Heart left ventricle (tissue), 13 donors: Measurements from ENCODE around the gene MAPK13.

ENCODE experiments used
- POLR2A ChIP-seq, 2 donors: fragments of 450-650 bp; IDR thresholded peaks; one replicate each; pipeline ENCODE4 v1.6.1; 2017; ENCODE audit warnings: antibody characterized with exemption in 2 of 2, mild to moderate bottlenecking in 2 of 2, moderate library complexity in 2 of 2
- TF ChIP-seq, protein P1 (sequence below), 12 donors: fragments of 200-600 bp; sonication (generic) in 4 of 12; IDR thresholded peaks; one replicate each; pipeline versions ENCODE4 v1.5.0 to v1.8.0; 2018 to 2022; ENCODE audit warnings: antibody characterized with exemption in 12 of 12, mild to moderate bottlenecking in 5 of 12
- donor health status: ischemic (EF 13 %, LVEDD 7.1; RV severe dilation, severe dysfunction).
- donor health status: DM: no; HTN: yes; CAD: no.
- donor health status: DM: no; HTN: no; CAD: no.
- donor health status: ischemic (EF 25% LVEDD 6.9; RV normal size, moderate dysfunction).
- donor health status: ischemic (EF 25% LVEDD 5.7; RV mildly dilated, moderate dysfunction).
- donor health status: ischemic (EF 35%, LVEDD 5.7; RV mildly dilated, moderate dysfunction).
- donor health status: nonischemic (EF 11% LVEDD 7.7; RV severe dilation, severe dysfunction).
- donor health status: DM: yes; HTN: yes; CAD: no.
- donor health status: PGD.
- donor health status: ischemic (EF 29% LVEDD 5.4; RV normal size, mild dysfunction).
- donor health status: nonischemic (EF 23%, LVEDD 6.1; RV moderate dilation, normal function).

DNA sequence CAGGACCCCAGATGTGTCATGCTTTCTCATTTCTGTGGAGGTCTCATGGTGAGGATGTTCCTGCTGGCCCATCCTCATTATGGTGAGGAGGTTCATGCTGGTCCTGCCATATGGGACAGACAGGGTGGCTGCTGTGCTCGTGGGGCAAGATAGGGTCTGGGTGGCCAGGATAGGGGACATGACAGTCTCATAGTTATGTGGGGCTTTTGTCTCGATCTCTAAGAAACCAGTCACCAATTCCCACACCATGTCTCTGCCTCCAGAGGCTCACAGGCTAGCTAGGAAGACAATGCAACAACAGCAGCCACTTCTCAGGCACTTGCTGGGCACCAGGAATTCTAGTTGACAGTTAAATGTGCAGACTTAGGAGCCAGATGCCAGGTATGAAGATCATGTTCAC lies 4.2 kb upstream of the MAPK13 start:
- TF ChIP-seq, protein P1, sequence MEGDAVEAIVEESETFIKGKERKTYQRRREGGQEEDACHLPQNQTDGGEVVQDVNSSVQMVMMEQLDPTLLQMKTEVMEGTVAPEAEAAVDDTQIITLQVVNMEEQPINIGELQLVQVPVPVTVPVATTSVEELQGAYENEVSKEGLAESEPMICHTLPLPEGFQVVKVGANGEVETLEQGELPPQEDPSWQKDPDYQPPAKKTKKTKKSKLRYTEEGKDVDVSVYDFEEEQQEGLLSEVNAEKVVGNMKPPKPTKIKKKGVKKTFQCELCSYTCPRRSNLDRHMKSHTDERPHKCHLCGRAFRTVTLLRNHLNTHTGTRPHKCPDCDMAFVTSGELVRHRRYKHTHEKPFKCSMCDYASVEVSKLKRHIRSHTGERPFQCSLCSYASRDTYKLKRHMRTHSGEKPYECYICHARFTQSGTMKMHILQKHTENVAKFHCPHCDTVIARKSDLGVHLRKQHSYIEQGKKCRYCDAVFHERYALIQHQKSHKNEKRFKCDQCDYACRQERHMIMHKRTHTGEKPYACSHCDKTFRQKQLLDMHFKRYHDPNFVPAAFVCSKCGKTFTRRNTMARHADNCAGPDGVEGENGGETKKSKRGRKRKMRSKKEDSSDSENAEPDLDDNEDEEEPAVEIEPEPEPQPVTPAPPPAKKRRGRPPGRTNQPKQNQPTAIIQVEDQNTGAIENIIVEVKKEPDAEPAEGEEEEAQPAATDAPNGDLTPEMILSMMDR (IDR thresholded peaks at IDR 0.05) = no peak
- TF ChIP-seq POLR2A (IDR thresholded peaks at IDR 0.05) = no peak
